ENCODE results near the gene SPINK1. TPM values are rescaled to one million over a fixed set of nuclear protein-coding genes. Genes with fewer than 3 reads are reported as not detected.

SPINK1 gene
- total RNA-seq, 3 donors from 2014 or later = 254 to 1,081 (median 273) TPM

DNA sequence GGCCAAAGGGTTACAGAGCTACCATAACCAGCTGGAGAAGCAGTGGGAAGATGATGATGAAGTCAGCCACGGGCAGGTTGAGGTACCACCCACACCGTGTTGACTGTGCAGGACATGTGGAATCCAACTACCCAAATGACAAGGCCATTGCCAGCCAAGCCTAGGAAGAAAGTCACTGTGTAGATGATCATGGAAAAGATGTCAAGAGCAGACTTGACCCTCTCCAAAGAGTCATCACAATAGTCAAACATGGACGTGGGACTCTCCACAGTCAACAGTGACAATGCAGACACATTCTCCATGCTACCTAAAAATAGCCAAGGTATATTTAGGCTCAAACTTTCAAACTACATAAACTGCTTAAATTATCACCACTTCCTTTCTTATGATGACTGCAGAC lies 20.9 kb upstream of the SPINK1 start:
- Histone ChIP-seq H3K9me3 (no peaks in the 10 kb centered on the region), H3K36me3 (ENCODE audit: low read depth) (no peaks in the 10 kb centered on the region), H3K4me3 (no peak overlapping the region), H3K4me1 (ENCODE audit: low read depth) (no peaks in the 10 kb centered on the region)
- ATAC-seq = no peak
- no peak for DNase-seq
- TF ChIP-seq, protein P1, sequence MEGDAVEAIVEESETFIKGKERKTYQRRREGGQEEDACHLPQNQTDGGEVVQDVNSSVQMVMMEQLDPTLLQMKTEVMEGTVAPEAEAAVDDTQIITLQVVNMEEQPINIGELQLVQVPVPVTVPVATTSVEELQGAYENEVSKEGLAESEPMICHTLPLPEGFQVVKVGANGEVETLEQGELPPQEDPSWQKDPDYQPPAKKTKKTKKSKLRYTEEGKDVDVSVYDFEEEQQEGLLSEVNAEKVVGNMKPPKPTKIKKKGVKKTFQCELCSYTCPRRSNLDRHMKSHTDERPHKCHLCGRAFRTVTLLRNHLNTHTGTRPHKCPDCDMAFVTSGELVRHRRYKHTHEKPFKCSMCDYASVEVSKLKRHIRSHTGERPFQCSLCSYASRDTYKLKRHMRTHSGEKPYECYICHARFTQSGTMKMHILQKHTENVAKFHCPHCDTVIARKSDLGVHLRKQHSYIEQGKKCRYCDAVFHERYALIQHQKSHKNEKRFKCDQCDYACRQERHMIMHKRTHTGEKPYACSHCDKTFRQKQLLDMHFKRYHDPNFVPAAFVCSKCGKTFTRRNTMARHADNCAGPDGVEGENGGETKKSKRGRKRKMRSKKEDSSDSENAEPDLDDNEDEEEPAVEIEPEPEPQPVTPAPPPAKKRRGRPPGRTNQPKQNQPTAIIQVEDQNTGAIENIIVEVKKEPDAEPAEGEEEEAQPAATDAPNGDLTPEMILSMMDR (IDR thresholded peaks at IDR 0.05) = no peak
- intact Hi-C loops (cut with DNase I, micrococcal nuclease) = no loop called here

DNA sequence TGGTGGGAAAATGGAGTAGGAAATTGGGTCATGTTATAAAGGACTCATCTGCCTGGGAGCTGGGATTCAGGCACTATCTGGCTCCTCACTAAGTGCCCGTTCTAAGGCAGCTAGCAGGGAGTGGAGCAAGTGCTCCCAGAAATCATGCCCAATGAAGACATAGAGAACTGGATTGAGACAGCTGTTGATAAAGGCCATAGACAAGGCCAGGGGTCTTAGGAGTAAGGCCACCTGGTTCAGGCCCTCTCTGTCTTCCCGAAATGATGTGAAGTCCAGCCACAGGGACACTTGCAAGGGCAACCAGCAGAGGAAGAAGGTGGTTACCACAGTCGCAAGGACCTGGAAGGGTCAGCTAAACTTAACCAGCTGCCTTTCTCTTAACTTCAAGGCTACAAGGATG lies 20.1 kb upstream of the SPINK1 start:
- TF ChIP-seq, protein P1 (IDR thresholded peaks at IDR 0.05) = no peak
- intact Hi-C loops (cut with DNase I, micrococcal nuclease) = no loop called here
- Histone ChIP-seq H3K36me3 (ENCODE audit: low read depth) (no peaks in the 10 kb centered on the region), H3K4me3 (no peak overlapping the region), H3K4me1 (ENCODE audit: low read depth) (no peaks in the 10 kb centered on the region), H3K9me3 (no peaks in the 10 kb centered on the region)
- DNase-seq (no peak), ATAC-seq (no peak)

DNA sequence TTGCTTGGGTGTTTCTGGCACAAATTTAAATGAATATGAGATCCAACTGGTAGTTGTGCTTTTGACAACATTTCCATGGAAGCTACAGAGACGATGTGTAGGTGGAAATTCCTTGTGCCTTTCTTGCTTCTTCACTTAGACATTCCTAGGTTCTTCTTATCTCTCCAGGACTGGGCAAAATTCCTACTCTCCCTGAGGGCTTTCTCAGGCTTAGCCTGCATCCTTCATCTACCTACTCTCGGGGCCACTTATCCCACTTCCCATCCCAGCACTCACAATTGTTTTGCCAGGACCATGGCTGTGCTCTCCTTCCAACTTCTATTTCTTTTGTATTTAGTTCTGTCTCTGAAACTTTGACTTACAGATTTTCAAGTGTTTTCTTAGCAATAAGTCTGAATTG lies 17.8 kb upstream of the SPINK1 start:
- intact Hi-C loops (cut with DNase I, micrococcal nuclease) = no loop called here
- TF ChIP-seq, protein P1 (IDR thresholded peaks at IDR 0.05) = no peak
- DNase-seq (no peak), ATAC-seq (no peak)
- Histone ChIP-seq H3K9me3 (no peaks in the 10 kb centered on the region), H3K36me3 (ENCODE audit: low read depth) (no peaks in the 10 kb centered on the region), H3K4me3 (no peak overlapping the region), H3K4me1 (ENCODE audit: low read depth) (no peaks in the 10 kb centered on the region)

DNA sequence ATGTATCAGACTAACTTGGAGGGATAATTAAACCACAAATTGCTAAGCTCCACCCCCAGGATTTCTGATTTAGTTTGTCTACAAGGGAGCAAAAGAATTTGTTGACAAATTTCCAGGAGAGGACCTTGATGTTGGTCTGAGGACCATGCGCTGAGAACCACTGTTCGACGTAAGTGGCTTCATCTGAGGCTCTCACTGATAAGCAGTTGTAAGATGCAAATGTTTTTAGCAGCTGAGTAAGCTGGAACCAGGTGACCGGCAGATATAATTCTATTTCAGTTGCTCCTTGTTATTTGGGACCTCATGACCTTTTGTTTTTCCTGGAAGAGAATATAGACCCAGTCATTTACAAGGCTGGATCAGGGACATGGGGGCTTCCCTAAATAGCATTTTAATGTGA lies 14.1 kb upstream of the SPINK1 start:
- intact Hi-C loops (cut with DNase I, micrococcal nuclease) = no loop called here
- Histone ChIP-seq H3K4me3 (no peak overlapping the region), H3K36me3 (ENCODE audit: low read depth) (no peaks in the 10 kb centered on the region), H3K4me1 (ENCODE audit: low read depth) (no peaks in the 10 kb centered on the region), H3K9me3 (no peaks in the 10 kb centered on the region)
- ATAC-seq (no peak), DNase-seq (no peak)
- TF ChIP-seq, protein P1 (IDR thresholded peaks at IDR 0.05) = no peak

DNA sequence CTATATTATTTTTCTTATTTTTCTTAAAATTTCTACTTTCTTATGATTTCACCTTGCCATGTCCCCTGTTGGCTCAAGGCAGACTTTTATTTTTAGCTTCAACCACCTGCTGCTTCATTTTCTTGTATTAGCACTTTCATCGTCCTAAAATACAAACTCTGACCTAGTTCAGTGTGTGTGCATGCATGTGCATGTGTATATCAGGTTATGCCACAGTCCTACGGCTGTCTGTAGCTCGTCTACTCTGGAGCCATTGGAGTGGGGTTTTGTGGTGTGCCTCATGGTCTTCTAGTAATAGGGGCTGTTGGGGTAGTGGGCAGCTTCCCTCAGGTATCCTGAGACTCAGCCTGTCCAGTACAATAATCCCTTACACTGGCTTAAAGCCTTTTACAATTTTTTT lies 13.4 kb upstream of the SPINK1 start:
- ATAC-seq = no peak
- Histone ChIP-seq H3K4me3 (no peak overlapping the region), H3K4me1 (ENCODE audit: low read depth) (no peaks in the 10 kb centered on the region), H3K9me3 (no peaks in the 10 kb centered on the region), H3K36me3 (ENCODE audit: low read depth) (no peaks in the 10 kb centered on the region)
- DNase-seq = no peak
- intact Hi-C loops (cut with DNase I, micrococcal nuclease) = no loop called here
- TF ChIP-seq, protein P1 (IDR thresholded peaks at IDR 0.05) = no peak

DNA sequence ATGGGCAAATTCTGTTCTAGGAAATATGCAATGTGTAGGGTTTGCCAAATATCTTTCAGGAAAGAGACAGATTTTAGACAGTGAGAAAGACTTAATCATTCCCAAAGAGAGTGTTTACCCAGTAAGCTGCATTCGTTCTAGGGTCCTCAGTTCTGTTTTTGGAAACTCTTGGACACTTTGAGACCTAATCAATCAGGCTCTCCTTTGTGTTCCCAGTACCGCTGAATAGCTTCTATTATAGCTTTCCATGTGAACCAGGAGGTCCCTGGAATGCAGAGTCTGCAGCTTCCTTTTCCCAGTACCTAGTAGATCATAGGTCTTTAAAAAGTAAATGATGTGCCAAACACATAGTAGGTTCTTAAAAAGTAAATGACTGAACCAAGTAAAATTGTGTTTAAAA lies 11.4 kb upstream of the SPINK1 start:
- TF ChIP-seq, protein P1 (IDR thresholded peaks at IDR 0.05) = no peak
- intact Hi-C loops (cut with DNase I, micrococcal nuclease) = no loop called here
- ATAC-seq = no peak
- Histone ChIP-seq H3K36me3 (ENCODE audit: low read depth) (no peaks in the 10 kb centered on the region), H3K4me1 (ENCODE audit: low read depth) (peaks cover 8% of the 10 kb centered on the region), H3K4me3 (no peak overlapping the region), H3K9me3 (no peaks in the 10 kb centered on the region)
- DNase-seq = no peak
